ENCODE results near the gene AP1B1. TPM values are rescaled to one million over a fixed set of nuclear protein-coding genes. Genes with fewer than 3 reads are reported as not detected.
"Not testable (repeated sequence)": the region's sequence is repeated elsewhere in the genome, so short reads cannot be mapped to it uniquely, and the experiment has no call there.

AP1B1 gene
- total RNA-seq, 2 donors from 2014 or later, result 33.8 to 83.7 TPM

DNA sequence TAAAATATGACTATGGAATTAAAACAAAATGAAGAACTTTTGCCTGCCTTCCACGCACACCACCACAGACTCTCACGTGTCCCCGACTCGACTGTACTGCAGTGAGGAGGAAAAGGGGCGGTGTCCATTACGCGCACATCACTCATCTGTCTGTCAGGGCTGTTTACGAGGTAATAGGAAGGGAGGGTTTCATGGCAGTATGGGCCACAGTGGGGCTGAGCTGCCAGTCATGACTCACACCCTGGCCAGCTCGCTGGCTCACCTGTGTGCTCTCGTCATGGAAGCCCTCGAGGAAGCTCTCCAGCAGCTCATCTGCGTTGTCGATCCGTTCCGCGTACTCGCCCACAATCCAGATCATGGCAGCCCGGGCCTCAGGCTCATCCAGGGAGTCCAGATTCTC, 39.4 kb downstream of the AP1B1 start:
- H3K4me1 Mint-ChIP-seq, result no peaks in the 10 kb centered on the region
- no peak for ATAC-seq (replicated peaks)
- no peak overlapping the region for H3K4me3 Mint-ChIP-seq
- H3K27ac Mint-ChIP-seq, result no peak overlapping the region
- no peaks in the 10 kb centered on the region for H3K27me3 Mint-ChIP-seq
- peaks cover 99% of the 10 kb centered on the region for H3K36me3 Mint-ChIP-seq (ENCODE audit: low read depth)
- H3K9me3 Mint-ChIP-seq, result no peaks in the 10 kb centered on the region

DNA sequence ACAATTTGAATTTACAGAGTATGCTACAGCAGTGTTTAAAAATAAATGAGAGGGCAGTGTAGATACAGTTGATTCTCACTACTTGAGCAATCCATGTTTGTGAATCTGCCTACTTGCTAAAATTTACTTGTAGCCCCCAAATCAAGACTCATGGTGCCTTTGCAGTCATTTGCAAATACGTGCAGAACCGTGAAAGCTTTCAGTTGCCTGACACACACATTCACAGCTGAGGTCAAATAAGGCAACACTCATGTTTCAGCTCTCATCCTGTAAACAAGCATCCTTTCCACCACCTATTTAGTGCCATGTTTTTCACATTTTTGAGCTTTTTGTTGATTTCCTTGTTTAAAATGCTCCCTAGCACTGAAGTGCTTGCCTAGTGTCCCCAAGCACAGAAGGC, 40.3 kb downstream of the AP1B1 start:
- no peaks in the 10 kb centered on the region for H3K27me3 Mint-ChIP-seq
- H3K4me3 Mint-ChIP-seq, result no peak overlapping the region
- H3K36me3 Mint-ChIP-seq (ENCODE audit: low read depth), result peaks cover 99% of the 10 kb centered on the region
- H3K4me1 Mint-ChIP-seq, result no peaks in the 10 kb centered on the region
- no peaks in the 10 kb centered on the region for H3K9me3 Mint-ChIP-seq
- ATAC-seq (replicated peaks), result no peak
- peak overlapping the region; percentile 31 for H3K27ac Mint-ChIP-seq

DNA sequence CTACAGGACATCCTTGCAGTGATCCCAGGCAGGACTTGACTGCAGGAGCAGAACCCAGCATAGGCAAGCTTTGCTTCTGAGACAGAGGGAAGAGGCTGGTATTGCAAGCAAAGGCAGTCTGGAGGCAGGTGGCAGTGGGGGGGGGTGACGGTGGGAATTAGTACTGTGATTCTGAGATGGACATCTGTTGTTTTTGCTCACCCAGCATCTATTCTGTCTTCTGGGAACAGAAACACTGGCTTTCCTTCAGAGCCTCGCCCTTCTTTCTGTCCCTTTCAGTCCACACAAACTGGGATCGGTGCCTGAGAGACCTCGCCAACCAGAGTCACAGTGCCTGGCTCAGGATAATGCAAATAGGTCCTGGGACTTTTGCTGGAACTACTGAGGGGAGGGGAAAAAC, 41.7 kb downstream of the AP1B1 start:
- no peaks in the 10 kb centered on the region for H3K4me1 Mint-ChIP-seq
- no peak for ATAC-seq (replicated peaks)
- H3K27ac Mint-ChIP-seq, result no peak overlapping the region
- peaks cover 100% of the 10 kb centered on the region for H3K36me3 Mint-ChIP-seq (ENCODE audit: low read depth)
- H3K4me3 Mint-ChIP-seq, result no peak overlapping the region
- no peaks in the 10 kb centered on the region for H3K27me3 Mint-ChIP-seq
- H3K9me3 Mint-ChIP-seq, result no peaks in the 10 kb centered on the region

DNA sequence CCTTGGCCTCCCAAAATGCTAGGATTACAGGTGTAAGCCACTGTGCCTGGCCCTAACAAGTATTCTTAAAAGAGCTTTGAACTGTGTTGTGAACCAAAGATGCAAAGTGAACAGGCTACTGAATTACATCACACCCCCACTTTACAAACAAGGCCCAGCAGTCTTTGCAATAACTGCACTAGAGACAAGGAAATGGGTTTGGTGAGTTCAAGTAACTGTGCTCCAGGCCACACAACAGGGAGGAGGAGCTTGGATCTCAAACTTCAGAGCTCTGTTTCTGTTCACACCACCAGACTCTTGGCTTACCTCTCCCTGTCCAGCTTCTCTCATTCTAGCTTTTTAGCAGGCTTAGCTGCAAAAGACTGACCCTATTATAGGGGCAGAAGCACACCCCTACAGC, 42.4 kb downstream of the AP1B1 start:
- no peak for ATAC-seq (replicated peaks)
- H3K4me3 Mint-ChIP-seq, result no peak overlapping the region
- no peaks in the 10 kb centered on the region for H3K4me1 Mint-ChIP-seq
- no peak overlapping the region for H3K27ac Mint-ChIP-seq
- H3K36me3 Mint-ChIP-seq (ENCODE audit: low read depth), result peaks cover 93% of the 10 kb centered on the region
- no peaks in the 10 kb centered on the region for H3K9me3 Mint-ChIP-seq
- H3K27me3 Mint-ChIP-seq, result no peaks in the 10 kb centered on the region

GRCh38 chr22:29344889-29345288, 43.5 kb downstream of the AP1B1 start:
- not testable (repeated sequence) for ATAC-seq (replicated peaks); H3K27ac Mint-ChIP-seq; H3K9me3 Mint-ChIP-seq; H3K4me1 Mint-ChIP-seq; H3K4me3 Mint-ChIP-seq; H3K27me3 Mint-ChIP-seq
- peaks cover 88% of the 10 kb centered on the region for H3K36me3 Mint-ChIP-seq (ENCODE audit: low read depth)

GRCh38 chr22:29344137-29344536, 44.2 kb downstream of the AP1B1 start:
- no peaks in the 10 kb centered on the region for H3K27me3 Mint-ChIP-seq
- no peaks in the 10 kb centered on the region for H3K9me3 Mint-ChIP-seq
- H3K4me1 Mint-ChIP-seq, result no peaks in the 10 kb centered on the region
- no peak overlapping the region for H3K27ac Mint-ChIP-seq
- no peak overlapping the region for H3K4me3 Mint-ChIP-seq
- peaks cover 88% of the 10 kb centered on the region for H3K36me3 Mint-ChIP-seq (ENCODE audit: low read depth)
- no peak for ATAC-seq (replicated peaks)

DNA sequence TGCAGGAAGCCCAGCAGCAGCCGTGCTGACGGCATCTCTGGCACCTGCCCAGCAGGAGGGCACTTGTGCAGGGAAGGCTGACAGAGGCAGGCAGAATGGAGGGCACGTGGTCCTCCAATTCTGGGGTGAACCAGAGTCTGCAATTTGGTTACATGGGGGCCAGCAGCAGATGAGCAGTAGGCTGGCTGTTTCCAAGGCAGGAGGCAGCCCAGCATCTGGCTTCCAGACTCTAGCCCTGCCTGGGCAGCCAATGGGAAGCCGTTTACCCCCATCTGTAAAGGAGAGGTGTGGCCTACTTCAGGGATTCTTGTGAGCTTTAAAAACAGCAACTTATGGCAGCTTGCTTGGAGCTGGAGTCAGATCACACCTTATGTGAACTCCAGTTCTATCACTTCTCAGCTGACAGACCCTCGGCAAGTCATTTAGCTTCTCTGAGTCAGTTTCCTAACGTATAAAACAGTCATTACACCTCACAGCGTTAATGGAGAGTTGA, 45.0 kb downstream of the AP1B1 start:
- Mint-ChIP-seq H3K27me3 (no peaks in the 10 kb centered on the region), H3K27ac (no peak overlapping the region), H3K4me3 (no peak overlapping the region), H3K4me1 (no peaks in the 10 kb centered on the region), H3K9me3 (no peaks in the 10 kb centered on the region), H3K36me3 (ENCODE audit: low read depth) (peaks cover 88% of the 10 kb centered on the region)
- peak; percentile 62 for ATAC-seq (replicated peaks)

DNA sequence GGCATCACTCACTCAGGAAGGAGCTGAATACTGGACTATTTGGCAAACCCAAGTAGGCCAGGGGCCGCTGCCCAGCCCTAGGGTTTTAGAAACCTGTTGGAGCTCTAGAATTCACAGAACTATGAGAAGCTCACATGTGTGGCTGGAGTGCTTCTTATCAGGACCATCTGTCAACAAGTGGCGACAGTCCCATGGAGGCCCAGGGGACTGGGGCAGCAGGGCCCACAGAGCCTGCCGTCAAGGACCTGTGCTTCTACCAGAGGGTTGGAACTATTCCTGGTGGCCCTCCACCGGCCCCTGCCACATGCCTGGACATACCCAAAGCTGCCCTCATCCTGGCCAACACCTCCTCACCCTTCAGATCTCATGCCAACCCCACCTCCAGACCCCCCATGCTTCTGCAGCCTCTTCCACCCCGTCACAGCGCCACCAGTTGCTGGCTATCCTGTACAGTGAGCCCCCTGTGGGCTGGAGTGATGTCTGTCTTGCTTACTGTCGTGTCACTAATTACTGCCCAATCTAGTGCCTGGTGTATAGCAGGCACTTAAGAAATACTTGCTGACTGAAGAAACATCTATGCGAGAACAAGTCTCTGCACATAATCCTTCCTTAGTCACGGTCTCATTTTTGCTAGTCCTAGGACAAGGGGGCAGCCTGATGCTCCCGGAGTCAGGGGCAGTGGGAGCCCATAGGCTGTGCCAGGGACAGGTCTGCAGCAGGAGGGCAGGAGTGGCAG, 45.6 kb downstream of the AP1B1 start:
- H3K36me3 Mint-ChIP-seq (ENCODE audit: low read depth), result peaks cover 88% of the 10 kb centered on the region
- no peak overlapping the region for H3K27ac Mint-ChIP-seq
- H3K4me3 Mint-ChIP-seq, result no peak overlapping the region
- no peak for ATAC-seq (replicated peaks)
- no peaks in the 10 kb centered on the region for H3K27me3 Mint-ChIP-seq
- H3K9me3 Mint-ChIP-seq, result no peaks in the 10 kb centered on the region
- H3K4me1 Mint-ChIP-seq, result no peaks in the 10 kb centered on the region

DNA sequence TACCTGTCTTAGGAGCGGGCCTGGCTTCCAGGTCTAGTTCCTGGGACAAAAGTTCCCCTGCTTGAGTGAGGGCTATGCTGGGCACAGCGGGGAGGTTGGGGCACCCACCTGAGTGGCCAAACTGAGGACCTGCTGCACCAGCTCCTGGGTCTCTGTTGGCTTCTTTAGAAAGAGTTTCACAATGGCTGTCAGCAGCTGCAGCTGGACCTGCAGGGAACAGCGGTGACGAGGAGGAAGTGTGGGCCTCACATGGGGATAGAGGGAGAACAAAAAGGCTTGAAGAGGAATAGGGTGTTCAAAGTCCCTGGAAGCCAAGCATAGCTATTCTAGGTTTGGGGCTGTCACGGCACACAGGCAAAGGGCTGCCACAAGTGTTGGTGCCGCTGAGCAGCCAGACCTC, 46.2 kb downstream of the AP1B1 start:
- H3K4me3 Mint-ChIP-seq, result no peak overlapping the region
- no peak for ATAC-seq (replicated peaks)
- H3K4me1 Mint-ChIP-seq, result no peaks in the 10 kb centered on the region
- peak overlapping the region; percentile 78 for H3K27ac Mint-ChIP-seq
- H3K27me3 Mint-ChIP-seq, result no peaks in the 10 kb centered on the region
- H3K9me3 Mint-ChIP-seq, result no peaks in the 10 kb centered on the region
- peaks cover 87% of the 10 kb centered on the region for H3K36me3 Mint-ChIP-seq (ENCODE audit: low read depth)

GRCh38 chr22:29341849-29342127, 46.6 kb downstream of the AP1B1 start:
- Mint-ChIP-seq H3K27me3 (no peaks in the 10 kb centered on the region), H3K9me3 (no peaks in the 10 kb centered on the region), H3K4me3 (no peak overlapping the region), H3K27ac (peak overlapping the region; percentile 78), H3K4me1 (no peaks in the 10 kb centered on the region), H3K36me3 (ENCODE audit: low read depth) (peaks cover 87% of the 10 kb centered on the region)
- no peak for ATAC-seq (replicated peaks)

DNA sequence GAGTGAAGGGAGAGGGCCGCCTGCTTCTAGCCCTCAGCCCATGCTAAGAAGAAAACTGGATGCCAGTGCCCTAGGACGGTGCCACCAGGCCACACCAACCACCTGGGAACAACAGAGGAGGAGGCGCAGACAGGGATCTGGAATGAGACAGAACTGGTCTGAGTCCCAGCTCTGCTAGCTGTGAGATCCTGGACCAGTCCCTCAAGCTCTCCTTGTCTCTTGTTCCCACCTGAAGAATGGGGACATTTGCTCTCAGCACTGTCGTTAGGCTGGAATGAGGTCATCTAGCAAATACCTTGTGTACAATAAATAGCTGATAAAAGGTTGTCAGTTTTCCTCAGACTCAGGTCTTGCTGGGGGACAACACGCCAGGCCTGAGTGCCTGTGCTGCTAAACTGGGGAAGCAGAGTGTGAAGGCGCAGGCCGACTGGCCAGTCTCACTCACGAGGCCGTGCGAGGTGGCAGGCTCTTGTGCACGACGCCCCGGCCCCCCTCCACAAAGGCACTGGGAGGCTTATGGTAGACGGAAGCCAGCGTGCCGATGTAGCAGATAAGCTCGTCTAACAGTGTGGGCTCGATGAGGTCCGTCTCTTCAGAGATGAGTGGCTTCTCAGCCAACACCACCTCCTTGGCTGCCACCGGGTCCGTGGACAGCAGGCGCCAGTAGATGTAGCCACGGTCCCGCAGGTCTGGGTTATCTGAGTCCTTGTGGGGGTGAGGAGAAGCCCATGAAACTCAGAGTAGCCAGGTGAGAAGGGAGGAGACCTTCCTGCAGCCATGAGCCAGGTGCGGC, 47.1 kb downstream of the AP1B1 start:
- Mint-ChIP-seq H3K27ac (no peak overlapping the region), H3K36me3 (ENCODE audit: low read depth) (peaks cover 87% of the 10 kb centered on the region), H3K27me3 (no peaks in the 10 kb centered on the region), H3K4me3 (no peak overlapping the region), H3K4me1 (no peaks in the 10 kb centered on the region), H3K9me3 (no peaks in the 10 kb centered on the region)
- ATAC-seq (replicated peaks), result no peak

DNA sequence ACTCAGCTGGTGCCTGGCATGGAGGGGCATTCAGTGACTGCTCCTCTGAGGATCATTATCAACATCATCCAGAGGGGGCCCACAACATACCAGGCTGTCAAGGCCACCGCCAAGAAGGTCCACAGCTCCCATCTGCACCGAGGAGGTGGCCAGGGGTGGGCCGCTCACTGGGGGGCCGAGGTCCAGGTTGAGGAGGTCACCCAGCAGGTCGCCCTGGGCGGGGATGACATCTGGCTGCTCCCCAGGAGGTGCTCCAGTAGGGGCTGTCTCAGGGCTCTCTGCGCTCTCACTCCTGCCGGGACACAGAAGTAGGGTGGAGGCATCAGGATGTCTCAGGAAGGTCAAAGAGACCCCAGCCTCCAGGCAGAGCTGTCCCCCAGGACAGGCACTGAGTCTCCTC, 47.8 kb downstream of the AP1B1 start:
- no peak overlapping the region for H3K27ac Mint-ChIP-seq
- no peak for ATAC-seq (replicated peaks)
- peaks cover 87% of the 10 kb centered on the region for H3K36me3 Mint-ChIP-seq (ENCODE audit: low read depth)
- no peaks in the 10 kb centered on the region for H3K9me3 Mint-ChIP-seq
- H3K4me3 Mint-ChIP-seq, result no peak overlapping the region
- no peaks in the 10 kb centered on the region for H3K4me1 Mint-ChIP-seq
- no peaks in the 10 kb centered on the region for H3K27me3 Mint-ChIP-seq

DNA sequence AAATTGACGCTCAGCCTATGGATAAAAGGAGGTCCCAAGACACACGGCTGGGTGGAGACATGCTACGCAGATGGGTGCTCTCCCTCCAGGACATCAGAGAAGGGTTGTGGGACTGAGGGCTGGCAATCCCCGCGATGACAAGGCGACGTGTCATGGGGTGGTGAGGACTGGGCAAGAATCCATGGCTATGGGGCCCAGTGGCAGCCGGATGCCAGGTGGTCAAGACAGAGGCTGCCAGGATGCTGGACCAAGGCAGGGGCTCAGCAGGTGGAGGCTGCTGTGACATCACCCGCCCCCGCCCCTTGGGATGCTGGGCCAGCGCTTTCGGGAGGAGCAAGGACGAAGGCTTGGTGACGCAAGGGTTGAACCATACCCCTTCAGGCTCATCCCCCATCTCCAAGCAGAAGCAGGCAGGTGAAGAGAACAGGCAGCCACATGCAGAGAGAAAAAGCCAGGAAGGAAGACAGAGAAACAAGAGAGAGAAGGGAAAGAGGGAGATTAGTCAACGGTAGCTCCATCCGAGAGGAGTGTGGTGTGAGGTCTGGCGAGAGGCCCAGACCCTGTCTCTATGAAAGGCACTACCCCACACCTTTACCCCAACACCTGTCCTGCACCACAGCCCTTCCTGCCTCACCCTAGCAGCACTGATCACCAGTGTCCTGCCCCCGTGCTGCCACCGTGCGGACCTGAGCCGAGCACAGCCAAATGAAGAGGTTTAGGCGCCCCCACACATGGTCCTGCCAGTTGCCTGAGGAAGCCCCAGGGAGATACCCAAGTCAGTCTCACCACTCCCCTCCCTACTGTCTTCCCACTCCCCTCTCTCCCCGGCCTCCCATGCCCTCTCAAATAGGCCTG, 48.8 kb downstream of the AP1B1 start:
- H3K4me1 Mint-ChIP-seq, result no peaks in the 10 kb centered on the region
- no peak overlapping the region for H3K4me3 Mint-ChIP-seq
- peaks cover 80% of the 10 kb centered on the region for H3K36me3 Mint-ChIP-seq (ENCODE audit: low read depth)
- peak overlapping the region; percentile 35 for H3K27ac Mint-ChIP-seq
- ATAC-seq (replicated peaks), result no peak
- H3K9me3 Mint-ChIP-seq, result no peaks in the 10 kb centered on the region
- no peaks in the 10 kb centered on the region for H3K27me3 Mint-ChIP-seq

DNA sequence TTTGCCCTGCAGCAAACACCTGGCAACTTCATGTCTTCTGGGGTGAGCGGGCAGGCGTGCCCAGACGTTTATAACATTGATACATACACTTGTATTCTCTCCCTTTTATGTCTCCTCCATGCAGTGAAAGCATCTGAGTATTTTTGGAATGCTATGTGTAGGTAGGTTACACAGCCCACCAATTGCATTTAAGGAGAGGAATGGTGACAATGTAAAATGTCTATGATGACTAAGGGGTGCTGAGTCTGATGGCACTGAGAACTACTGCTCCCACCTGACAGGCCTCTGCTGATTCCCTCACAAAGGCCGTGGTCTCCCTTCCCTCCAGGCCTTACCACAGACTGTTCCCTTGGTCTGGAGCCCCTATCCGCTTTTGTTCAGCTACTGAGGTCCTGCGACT, 50.0 kb downstream of the AP1B1 start:
- Mint-ChIP-seq H3K27me3 (no peaks in the 10 kb centered on the region), H3K36me3 (ENCODE audit: low read depth) (peaks cover 71% of the 10 kb centered on the region)

More for the DNA sequence above, 50.0 kb downstream of the AP1B1 start:
- ATAC-seq (replicated peaks), result no peak
- Mint-ChIP-seq H3K27ac (no peak overlapping the region), H3K9me3 (no peaks in the 10 kb centered on the region), H3K4me1 (no peaks in the 10 kb centered on the region), H3K4me3 (no peak overlapping the region)

Data from activated T-helper 17 cell treated with anti-CD3 and anti-CD28 coated beads, Interleukin-2, amount 50 U/mL, for 72 hours (primary cell).